Coronary artery (tissue), 2 donors: ENCODE results near the gene TMEM135.

Source experiments
- DNase-seq: peaks from one replicate; pipeline ENCODE4 v3.0.0-alpha.2; 2017; ENCODE audit warnings: low spot score
- H3K27ac ChIP-seq, 2 donors: fragments of 200-600 bp; sonication (generic); one replicate each; pipeline ENCODE4 v1.5.1; 2016 to 2019
- H3K4me3 ChIP-seq: fragments of 200-600 bp; sonication (generic); 2 replicates; pipeline ENCODE4 v1.5.1; 2016; ENCODE audit warnings: mild to moderate bottlenecking, moderate library complexity
- TF ChIP-seq, protein P1 (sequence below): fragments of 200-600 bp; sonication (generic); IDR thresholded peaks from one replicate; pipeline ENCODE4 v1.5.1; 2019; ENCODE audit warnings: antibody characterized with exemption

TMEM135 gene

DNA sequence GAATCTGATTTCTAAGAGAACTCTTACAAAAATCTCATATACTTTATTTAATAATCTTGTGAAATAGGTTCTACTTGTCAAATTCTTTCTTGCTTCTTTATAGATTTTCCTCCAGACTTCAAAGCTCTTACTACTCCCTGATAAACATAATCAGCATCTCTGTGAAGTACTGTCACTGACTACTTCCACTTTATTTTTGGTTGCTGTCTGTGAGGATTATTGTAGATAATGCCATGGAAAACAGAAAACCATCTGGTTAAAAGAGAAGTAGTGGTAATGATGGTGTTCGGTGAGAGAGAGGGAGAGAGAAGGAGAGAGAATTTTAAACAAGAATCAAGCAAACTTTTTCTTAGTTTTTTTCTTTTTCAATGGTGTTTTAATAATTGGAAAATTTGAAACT lies 152.3 kb downstream of the TMEM135 start:
- no peak overlapping the region for H3K4me3 ChIP-seq
- TF ChIP-seq, protein P1, sequence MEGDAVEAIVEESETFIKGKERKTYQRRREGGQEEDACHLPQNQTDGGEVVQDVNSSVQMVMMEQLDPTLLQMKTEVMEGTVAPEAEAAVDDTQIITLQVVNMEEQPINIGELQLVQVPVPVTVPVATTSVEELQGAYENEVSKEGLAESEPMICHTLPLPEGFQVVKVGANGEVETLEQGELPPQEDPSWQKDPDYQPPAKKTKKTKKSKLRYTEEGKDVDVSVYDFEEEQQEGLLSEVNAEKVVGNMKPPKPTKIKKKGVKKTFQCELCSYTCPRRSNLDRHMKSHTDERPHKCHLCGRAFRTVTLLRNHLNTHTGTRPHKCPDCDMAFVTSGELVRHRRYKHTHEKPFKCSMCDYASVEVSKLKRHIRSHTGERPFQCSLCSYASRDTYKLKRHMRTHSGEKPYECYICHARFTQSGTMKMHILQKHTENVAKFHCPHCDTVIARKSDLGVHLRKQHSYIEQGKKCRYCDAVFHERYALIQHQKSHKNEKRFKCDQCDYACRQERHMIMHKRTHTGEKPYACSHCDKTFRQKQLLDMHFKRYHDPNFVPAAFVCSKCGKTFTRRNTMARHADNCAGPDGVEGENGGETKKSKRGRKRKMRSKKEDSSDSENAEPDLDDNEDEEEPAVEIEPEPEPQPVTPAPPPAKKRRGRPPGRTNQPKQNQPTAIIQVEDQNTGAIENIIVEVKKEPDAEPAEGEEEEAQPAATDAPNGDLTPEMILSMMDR = no peak
- no peak overlapping the region for H3K27ac ChIP-seq
- no peak for DNase-seq

DNA sequence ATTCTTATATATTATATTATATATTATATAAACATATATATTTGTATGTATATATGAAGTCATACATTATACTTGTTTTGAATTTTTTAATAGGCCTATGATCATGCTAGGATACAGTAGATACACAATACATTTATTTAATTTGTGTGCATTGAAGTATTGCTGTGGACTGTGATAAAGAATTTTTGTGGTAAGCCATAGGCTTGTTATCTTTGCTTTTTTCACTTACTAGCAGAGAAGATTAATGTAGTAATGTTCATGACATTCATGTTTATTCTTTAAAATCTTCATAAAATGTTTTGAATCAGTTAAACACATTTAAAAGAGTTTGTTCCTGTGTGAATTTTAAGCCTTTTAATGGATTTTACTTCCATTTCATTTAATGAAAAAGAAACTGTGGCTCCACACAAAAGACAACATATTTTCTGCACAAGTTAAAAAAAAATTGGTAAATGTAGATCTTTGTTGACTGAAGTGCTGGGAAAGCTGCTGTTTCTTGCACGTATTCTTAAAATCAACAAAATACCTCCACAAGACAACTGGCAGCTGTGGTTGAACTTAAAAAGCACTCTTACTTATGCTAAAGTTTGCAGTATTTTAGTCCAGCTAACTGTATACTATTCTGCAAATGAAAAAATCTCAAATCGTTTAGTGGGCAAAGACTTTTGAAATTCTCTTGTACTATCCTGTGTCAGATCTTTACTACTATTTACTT lies 156.2 kb downstream of the TMEM135 start:
- TF ChIP-seq, protein P1 = no peak
- no peak for DNase-seq
- no peak overlapping the region for H3K27ac ChIP-seq
- no peak overlapping the region for H3K4me3 ChIP-seq

DNA sequence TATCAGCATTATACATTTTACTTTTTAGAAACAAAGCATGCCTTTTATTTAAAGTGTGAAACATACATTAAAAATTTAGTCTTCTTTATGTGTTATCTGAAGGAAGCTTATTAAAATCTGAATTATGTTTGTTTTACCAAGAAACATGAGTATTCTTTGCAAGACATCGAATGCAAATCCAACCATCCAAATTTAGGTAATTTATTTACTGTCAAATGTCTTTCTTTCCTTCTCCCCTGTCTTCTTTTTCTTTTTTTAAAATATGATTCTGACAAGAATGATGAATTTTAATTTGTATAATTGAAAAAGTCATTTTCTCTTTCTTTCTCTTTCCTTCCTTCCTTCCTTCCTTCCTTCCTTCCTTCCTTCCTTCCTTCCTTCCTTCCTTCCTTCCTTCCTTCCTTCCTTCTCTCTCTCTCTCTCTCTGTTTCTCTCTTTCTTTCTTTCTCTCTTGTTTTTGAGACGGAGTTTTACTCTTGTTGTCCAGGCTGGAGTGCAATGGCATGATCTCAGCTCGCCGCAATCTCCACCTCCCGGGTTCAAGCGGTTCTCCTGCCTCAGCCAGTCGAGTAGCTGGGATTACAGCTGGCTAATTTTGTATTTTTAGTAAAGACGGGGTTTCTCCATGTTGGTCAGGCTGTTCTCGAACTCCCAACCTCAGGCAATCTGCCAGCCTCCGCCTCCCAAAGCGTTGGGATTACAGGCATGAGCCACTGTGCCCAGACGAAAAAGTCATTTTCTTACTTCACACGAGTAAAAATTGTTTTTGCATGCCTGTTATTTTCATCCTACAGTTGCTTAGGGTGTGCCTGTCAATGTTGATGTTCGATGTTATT lies 157.5 kb downstream of the TMEM135 start:
- Histone ChIP-seq H3K27ac (no peak overlapping the region), H3K4me3 (no peak overlapping the region)
- TF ChIP-seq, protein P1 = no peak
- no peak for DNase-seq

DNA sequence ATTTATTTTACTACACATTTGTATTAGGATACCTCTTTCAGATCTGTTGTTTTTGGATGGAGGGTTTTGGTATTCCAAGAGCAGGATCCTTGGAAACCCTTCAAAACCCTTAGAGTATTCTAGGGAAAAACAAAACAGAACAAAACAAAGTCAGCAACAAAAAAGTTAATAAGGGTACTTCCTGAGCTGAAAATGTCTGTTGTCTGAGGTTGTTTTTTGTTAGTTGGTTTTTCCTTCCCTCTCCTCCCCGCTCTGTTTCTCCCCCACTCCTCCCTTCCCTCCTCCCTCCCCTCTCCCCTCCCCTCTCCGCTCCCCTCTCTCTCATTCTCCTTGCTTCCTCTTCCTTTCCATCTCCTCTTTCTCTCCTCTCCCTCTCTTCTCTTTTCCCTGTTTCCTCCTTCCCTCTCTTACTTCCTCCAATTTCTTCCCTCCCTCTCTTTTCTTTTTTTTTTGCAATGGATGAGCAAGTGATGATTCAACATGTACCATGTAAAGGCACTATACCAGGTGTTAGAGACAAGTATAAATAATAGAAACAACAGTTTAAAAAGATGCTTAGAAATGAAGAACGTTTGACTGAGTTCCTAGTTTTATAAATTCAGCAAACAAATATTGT lies 160.6 kb downstream of the TMEM135 start:
- TF ChIP-seq, protein P1 = no peak
- Histone ChIP-seq H3K4me3 (no peak overlapping the region), H3K27ac (no peak overlapping the region)
- no peak for DNase-seq

DNA sequence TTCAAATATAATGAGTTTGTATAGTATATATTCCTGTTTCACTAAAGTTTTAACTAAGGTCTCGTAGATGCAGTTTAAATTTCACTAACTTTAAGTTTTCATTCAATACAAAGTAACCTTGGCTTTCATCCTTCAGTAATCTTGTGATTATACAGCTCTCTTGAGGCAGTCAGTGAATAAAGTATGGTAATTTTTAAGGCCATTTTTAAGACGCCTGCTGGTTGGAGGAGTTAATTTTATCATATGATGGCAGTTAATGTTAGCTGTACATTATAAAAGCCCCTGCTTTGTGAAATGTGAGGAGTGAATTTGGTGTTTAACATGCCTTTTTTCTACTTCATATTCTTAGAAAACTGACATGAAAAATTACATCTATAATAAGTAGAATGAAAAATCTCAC lies 163.6 kb downstream of the TMEM135 start:
- H3K4me3 ChIP-seq = no peak overlapping the region
- TF ChIP-seq, protein P1 = no peak
- no peak for DNase-seq
- H3K27ac ChIP-seq = no peak overlapping the region

DNA sequence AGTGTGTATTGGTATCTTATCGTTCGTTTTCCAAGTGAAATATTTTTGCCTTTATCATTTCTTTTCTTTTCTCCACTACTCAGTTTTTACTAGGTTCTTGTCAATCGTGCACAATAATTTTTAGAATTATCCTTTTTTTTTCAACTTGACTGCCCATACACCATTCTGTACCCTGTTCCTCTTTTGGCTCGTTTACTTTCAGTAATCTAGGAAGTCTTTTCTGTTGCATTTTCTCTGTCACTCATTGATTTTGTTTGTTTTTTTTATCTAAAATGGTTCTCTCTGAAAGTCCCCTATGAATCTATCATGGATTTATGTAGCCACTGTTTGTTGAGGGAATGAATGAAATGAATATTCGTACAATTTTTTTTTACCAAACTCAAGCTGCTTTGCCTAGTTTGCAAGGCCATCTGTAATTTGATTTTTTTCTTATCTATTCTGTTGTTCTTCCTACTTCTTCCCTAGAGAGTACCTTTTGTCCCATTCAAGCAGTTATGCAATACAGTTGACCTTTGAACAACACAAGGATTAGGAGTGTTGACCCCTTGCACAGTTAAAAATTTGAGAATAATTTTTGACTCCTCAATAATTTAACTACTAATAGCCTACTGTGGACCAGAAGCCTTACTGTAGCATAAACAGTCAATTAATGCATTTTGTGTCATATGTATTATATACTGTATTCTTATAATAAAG lies 166.3 kb downstream of the TMEM135 start:
- H3K4me3 ChIP-seq = no peak overlapping the region
- DNase-seq = no peak
- TF ChIP-seq, protein P1 = no peak
- no peak overlapping the region for H3K27ac ChIP-seq
